Lower lobe of right lung (tissue), 2 donors: ENCODE data around the gene LMF1. TPM values are rescaled to one million over a fixed set of nuclear protein-coding genes. Genes with fewer than 3 reads are reported as not detected.
"Not testable (repeated sequence)": the region's sequence is repeated elsewhere in the genome, so short reads cannot be mapped to it uniquely, and the experiment has no call there.

ENCODE experiments used
- ATAC-seq, 2 donors: fragments of 200-7000 bp; cut with Tn5 transposase; one replicate each; pipeline ENCODE4 v1.9.1; 2020 to 2022; ENCODE audit warnings: mild to moderate bottlenecking in 2 of 2, moderate library complexity in 2 of 2
- DNase-seq: peaks from one replicate; pipeline ENCODE4 v3.0.0-alpha.2; 2020
- H3K27ac ChIP-seq: fragments of 200-600 bp; one replicate; pipeline ENCODE4 v1.8.0; 2022
- H3K27me3 ChIP-seq: fragments of 200-600 bp; one replicate; pipeline ENCODE4 v1.8.0; 2022; ENCODE audit warnings: low read depth
- H3K36me3 ChIP-seq: fragments of 200-600 bp; one replicate; pipeline ENCODE4 v1.8.0; 2022; ENCODE audit warnings: mild to moderate bottlenecking
- H3K4me1 ChIP-seq: fragments of 200-600 bp; one replicate; pipeline ENCODE4 v1.8.0; 2022
- H3K4me3 ChIP-seq: fragments of 200-600 bp; one replicate; pipeline ENCODE4 v1.8.0; 2022; ENCODE audit warnings: mild to moderate bottlenecking
- H3K9me3 ChIP-seq: fragments of 200-600 bp; one replicate; pipeline ENCODE4 v1.8.0; 2022
- intact Hi-C: fragments of 100-400 bp; cut with DNase I; formaldehyde crosslinking; loops from one replicate; pipeline ENCODE4 v1.11.0; 2022
- total RNA-seq: library from RNA; stranded (reverse); fragmentation: NEBNext Ultra II Directional; extraction: Animal tissue kit (Norgen Biotek cat#: 25700); gene quantifications from one replicate; pipeline ENCODE4 v1.2.1, GENCODE V29; 2021
- TF ChIP-seq, protein P1 (sequence below): fragments of 200-600 bp; IDR thresholded peaks from one replicate; pipeline ENCODE4 v1.8.0; 2022; ENCODE audit warnings: antibody characterized with exemption, mild to moderate bottlenecking
- donor health status: DM: no; HTN: yes; CAD: no; lungs with severe emphysema.

The LMF1 gene
- total RNA-seq, 1 donor from 2014 or later: 23.8 TPM

DNA sequence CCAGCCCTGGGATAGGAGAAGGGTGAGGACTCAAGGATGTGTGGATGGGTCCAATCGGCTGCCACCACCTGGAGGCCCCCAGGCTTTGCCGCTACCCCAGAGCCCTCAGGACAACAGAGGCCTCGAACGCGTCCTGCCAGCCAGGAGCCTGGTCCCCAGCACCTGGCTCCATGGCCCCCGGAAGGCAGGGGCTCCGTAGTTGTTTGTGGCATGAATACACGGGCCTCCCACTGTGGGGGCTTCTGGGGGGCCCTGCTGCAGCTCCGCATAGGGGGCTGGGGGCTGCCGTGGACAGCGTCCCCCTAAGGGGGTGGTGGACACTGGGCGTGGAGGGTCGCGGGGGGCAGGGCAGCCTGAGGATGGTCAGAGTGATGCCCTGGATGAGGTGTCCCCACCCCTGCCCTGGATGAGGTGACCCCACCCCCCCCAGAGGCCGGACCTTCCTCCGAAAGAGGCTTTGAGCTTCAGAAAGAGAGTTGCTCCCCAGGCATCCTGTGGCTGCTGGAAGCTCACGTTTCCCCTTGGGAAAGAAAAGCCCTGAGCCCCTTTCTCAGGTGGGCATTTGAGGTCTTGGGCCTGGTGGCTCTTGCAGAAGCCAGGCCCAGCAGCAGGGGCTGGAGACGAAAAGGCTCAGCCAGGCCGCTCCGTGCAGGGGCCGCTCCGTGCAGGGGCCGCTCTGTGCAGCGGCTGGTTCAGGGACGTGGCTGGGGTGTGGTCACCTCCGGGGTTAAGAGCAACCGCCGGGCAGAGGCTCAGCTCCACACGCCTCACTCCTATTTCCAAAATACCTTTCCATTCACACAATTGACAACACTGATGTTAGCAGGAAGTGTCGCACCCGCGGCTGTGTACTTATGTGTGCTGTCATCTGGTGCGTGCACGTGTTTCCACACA lies 130.0 kb downstream of the LMF1 start:
- Histone ChIP-seq H3K4me3 (no peak overlapping the region), H3K27ac (no peak overlapping the region), H3K27me3 (peaks cover 15% of the 10 kb centered on the region), H3K4me1 (no peaks in the 10 kb centered on the region), H3K36me3 (no peaks in the 10 kb centered on the region), H3K9me3 (peaks cover 13% of the 10 kb centered on the region)
- no peak for DNase-seq
- ATAC-seq: no peak
- intact Hi-C loops: no loop called here
- TF ChIP-seq, protein P1, sequence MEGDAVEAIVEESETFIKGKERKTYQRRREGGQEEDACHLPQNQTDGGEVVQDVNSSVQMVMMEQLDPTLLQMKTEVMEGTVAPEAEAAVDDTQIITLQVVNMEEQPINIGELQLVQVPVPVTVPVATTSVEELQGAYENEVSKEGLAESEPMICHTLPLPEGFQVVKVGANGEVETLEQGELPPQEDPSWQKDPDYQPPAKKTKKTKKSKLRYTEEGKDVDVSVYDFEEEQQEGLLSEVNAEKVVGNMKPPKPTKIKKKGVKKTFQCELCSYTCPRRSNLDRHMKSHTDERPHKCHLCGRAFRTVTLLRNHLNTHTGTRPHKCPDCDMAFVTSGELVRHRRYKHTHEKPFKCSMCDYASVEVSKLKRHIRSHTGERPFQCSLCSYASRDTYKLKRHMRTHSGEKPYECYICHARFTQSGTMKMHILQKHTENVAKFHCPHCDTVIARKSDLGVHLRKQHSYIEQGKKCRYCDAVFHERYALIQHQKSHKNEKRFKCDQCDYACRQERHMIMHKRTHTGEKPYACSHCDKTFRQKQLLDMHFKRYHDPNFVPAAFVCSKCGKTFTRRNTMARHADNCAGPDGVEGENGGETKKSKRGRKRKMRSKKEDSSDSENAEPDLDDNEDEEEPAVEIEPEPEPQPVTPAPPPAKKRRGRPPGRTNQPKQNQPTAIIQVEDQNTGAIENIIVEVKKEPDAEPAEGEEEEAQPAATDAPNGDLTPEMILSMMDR: no peak

DNA sequence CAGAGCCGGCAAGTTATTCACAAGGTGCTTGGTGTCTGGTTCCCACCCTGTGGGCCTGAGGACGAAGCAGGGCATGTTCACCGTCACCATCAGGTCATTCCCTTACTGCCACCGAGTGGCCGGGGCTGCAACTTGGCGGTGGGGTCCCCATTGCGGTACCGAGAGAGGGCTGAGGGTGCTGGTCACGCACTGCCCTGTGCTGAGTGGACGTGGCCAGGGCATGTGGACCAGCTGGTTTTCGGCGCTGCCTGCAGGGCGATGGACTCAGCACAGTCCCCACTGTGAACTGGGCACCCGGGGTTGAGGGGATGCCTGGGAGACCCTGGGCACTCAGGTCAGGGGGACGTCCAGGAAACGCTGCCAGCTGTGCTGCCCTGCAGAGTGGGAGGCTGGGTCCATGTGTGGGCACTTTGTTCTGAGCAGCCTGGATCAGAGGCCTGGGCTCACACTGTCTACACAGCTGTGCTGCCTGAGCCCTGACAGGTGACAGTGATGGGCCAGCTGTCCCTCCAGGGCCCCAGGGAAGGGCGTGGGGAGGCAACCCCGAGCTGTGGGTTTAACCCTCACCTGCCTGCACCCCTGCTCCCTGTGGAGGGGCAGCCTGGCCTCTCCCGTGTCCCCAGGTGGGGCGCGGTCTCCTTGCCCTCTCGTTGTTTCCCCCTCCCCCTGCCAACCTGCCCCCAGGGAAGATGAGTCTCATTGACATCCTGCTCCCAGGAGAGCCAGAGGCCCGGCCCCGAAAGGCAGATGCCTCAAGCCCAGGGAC lies 131.0 kb downstream of the LMF1 start:
- TF ChIP-seq, protein P1: no peak
- Histone ChIP-seq H3K4me1 (no peaks in the 10 kb centered on the region), H3K4me3 (no peak overlapping the region), H3K27ac (no peak overlapping the region), H3K27me3 (peaks cover 15% of the 10 kb centered on the region), H3K36me3 (no peaks in the 10 kb centered on the region), H3K9me3 (peaks cover 17% of the 10 kb centered on the region)
- intact Hi-C loops: no loop called here
- no peak for DNase-seq
- ATAC-seq: no peak

DNA sequence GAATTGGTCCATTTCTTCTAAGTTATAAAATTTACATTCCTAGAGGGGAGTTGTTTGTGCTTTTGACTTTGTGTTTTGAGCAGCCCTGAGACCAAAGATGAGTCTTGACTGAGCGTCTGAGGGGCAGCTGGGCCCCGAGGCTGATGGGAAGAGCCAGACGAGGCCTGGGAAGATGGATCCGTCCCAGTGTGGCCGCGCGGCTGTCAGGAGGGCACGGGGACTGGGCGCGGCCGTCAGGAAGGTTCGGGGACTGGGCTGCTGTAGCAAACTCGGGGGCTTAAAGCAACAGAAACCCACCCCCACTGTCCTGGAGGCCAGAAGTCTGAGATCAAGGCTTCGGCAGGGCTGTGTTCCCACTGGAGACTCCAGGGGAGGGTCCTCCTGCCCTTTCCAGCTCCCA lies 132.0 kb downstream of the LMF1 start:
- no peaks in the 10 kb centered on the region for H3K4me1 ChIP-seq
- H3K27me3 ChIP-seq: peaks cover 15% of the 10 kb centered on the region
- H3K4me3 ChIP-seq: no peak overlapping the region
- no peak for ATAC-seq
- DNase-seq: no peak
- H3K36me3 ChIP-seq: no peaks in the 10 kb centered on the region
- no peak overlapping the region for H3K27ac ChIP-seq
- peaks cover 17% of the 10 kb centered on the region for H3K9me3 ChIP-seq
- intact Hi-C loops: no loop called here
- TF ChIP-seq, protein P1: no peak

DNA sequence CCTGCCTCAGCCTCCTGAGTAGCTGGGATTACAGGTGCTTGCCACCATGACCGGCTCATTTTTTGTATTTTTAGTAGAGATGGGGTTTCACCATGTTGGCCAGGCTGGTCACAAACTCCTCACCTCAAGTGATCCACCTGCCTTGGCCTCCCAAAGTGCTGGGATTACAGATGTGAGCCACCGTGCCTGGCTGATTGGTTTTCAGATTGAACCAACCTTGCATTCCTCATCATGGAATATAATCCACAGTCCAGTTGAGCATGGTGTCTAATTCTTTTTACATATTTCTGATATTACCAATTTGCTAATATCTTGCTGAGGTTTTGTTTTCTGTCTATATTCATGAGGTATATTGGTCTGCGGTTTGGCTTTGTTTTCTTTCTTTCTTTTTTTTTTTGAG lies 134.0 kb downstream of the LMF1 start:
- H3K4me1 ChIP-seq, DNase-seq, H3K36me3 ChIP-seq, intact Hi-C loops, ATAC-seq, H3K4me3 ChIP-seq, H3K27ac ChIP-seq: not testable (repeated sequence)
- H3K27me3 ChIP-seq: peaks cover 15% of the 10 kb centered on the region
- peaks cover 17% of the 10 kb centered on the region for H3K9me3 ChIP-seq

DNA sequence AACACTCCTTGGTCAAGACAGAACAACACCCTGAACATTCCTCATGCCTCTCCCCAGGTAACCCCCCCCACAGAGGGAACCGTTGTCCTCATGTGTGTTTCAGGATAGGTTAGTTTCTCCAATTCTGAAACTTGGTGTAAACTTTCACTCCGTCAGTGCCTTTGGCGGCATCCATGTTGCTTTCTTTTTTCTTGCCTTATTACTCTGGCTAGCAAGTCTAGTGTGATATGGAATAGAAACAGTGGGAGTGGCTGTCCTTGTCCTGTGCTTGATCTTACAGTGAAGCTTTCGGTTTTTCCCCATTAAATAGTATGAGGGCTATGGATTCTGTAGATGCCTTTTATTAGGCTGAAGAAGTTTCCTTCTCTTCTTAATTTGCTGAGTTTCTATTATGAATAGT lies 134.6 kb downstream of the LMF1 start:
- H3K27me3 ChIP-seq: peaks cover 10% of the 10 kb centered on the region
- ATAC-seq: no peak

More for the DNA sequence above, 134.6 kb downstream of the LMF1 start:
- intact Hi-C loops: no loop called here
- Histone ChIP-seq H3K27ac (no peak overlapping the region), H3K4me1 (no peaks in the 10 kb centered on the region), H3K4me3 (no peak overlapping the region), H3K36me3 (no peaks in the 10 kb centered on the region), H3K9me3 (peaks cover 17% of the 10 kb centered on the region)
- DNase-seq: no peak
- TF ChIP-seq, protein P1: no peak
